Liver (tissue), 3 donors: Measurements from ENCODE around the gene RAB29.

Source experiments
- EGR1 ChIP-seq, 2 donors: IDR thresholded peaks; 2 replicates each; pipeline ENCODE4 v1.6.1; 2016 to 2018; ENCODE audit warnings: antibody characterized with exemption in 2 of 2, low read depth in 2 of 2
- GABPA ChIP-seq, 2 donors: IDR thresholded peaks in 1 of 2; conservative IDR thresholded peaks in 1 of 2; 2 replicates each; pipeline ENCODE4 v1.6.1; 2016; ENCODE audit warnings: antibody characterized with exemption in 2 of 2, mild to moderate bottlenecking in 1 of 2, moderate library complexity in 1 of 2
- JUND ChIP-seq, 2 donors: IDR thresholded peaks; 2 replicates each; pipeline ENCODE4 v1.6.1; 2016; ENCODE audit warnings: antibody characterized with exemption in 2 of 2
- NR2F2 ChIP-seq: IDR thresholded peaks from 2 replicates; pipeline ENCODE4 v1.6.1; 2016; ENCODE audit warnings: antibody characterized with exemption
- RAD21 ChIP-seq, 2 donors: IDR thresholded peaks; 2 replicates each; pipeline ENCODE4 v1.6.1; 2016; ENCODE audit warnings: antibody characterized with exemption in 2 of 2, mild to moderate bottlenecking in 2 of 2
- RXRA ChIP-seq, 2 donors: IDR thresholded peaks; 2 replicates each; pipeline ENCODE4 v1.6.1; 2017 to 2018; ENCODE audit warnings: antibody characterized with exemption in 2 of 2, mild to moderate bottlenecking in 1 of 2
- SP1 ChIP-seq: IDR thresholded peaks from 2 replicates; pipeline ENCODE4 v1.6.1; 2018; ENCODE audit warnings: antibody characterized with exemption, mild to moderate bottlenecking
- TAF1 ChIP-seq: conservative IDR thresholded peaks from 2 replicates; pipeline ENCODE4 v1.6.1; 2016; ENCODE audit warnings: antibody characterized with exemption, mild to moderate bottlenecking
- YY1 ChIP-seq: IDR thresholded peaks from 2 replicates; pipeline ENCODE4 v1.6.1; 2016; ENCODE audit warnings: antibody characterized with exemption, mild to moderate bottlenecking
- TF ChIP-seq, protein P1 (sequence below): fragments of 150-350 bp; IDR thresholded peaks from 2 replicates; pipeline ENCODE4 v1.5.1; 2017; ENCODE audit warnings: improper control_type of control experiment, low read depth, low read length; ENCODE audit not compliant: missing input control
- TF ChIP-seq, protein P2 (sequence below): IDR thresholded peaks from 2 replicates; pipeline ENCODE4 v1.6.1; 2016; ENCODE audit warnings: antibody characterized with exemption
- TF ChIP-seq, protein P3 (sequence below): IDR thresholded peaks from 2 replicates; pipeline ENCODE4 v1.6.1; 2016; ENCODE audit warnings: antibody characterized with exemption
- TF ChIP-seq, protein P4 (sequence below): IDR thresholded peaks from 2 replicates; pipeline ENCODE4 v1.6.1; 2016; ENCODE audit warnings: antibody characterized with exemption
- TF ChIP-seq, protein P5 (sequence below): IDR thresholded peaks from 2 replicates; pipeline ENCODE4 v1.6.1; 2016; ENCODE audit warnings: antibody characterized with exemption, mild to moderate bottlenecking
- donor health status: healthy.
- donor health status: healthy.

DNA sequence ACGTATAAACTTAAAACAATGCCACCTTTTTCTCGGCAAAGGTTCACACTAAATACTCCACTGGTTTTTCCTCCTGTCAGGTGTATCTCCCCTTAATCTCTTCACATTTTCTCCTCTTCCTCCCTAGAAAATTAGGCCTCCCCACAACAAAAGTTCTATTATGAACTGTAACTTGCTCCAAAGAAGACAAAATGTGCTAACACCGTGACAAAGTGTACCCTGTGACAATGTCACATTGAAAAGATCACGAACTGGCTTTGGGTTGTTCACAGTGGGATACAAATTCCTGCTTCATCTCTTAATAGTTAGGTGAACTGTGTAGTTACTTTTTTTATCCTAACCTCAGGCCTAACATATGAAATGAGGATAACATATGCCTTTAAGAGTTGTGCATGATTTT, 31.3 kb downstream of the RAB29 start:
- TF ChIP-seq, protein P1, sequence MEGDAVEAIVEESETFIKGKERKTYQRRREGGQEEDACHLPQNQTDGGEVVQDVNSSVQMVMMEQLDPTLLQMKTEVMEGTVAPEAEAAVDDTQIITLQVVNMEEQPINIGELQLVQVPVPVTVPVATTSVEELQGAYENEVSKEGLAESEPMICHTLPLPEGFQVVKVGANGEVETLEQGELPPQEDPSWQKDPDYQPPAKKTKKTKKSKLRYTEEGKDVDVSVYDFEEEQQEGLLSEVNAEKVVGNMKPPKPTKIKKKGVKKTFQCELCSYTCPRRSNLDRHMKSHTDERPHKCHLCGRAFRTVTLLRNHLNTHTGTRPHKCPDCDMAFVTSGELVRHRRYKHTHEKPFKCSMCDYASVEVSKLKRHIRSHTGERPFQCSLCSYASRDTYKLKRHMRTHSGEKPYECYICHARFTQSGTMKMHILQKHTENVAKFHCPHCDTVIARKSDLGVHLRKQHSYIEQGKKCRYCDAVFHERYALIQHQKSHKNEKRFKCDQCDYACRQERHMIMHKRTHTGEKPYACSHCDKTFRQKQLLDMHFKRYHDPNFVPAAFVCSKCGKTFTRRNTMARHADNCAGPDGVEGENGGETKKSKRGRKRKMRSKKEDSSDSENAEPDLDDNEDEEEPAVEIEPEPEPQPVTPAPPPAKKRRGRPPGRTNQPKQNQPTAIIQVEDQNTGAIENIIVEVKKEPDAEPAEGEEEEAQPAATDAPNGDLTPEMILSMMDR: no peak
- TF ChIP-seq RAD21 (IDR thresholded peaks at IDR 0.05) (no peak), YY1 (no peak), SP1 (no peak), TAF1 (no peak), JUND (IDR thresholded peaks at IDR 0.05) (no peak), EGR1 (IDR thresholded peaks at IDR 0.05; ENCODE audit: low read depth in 2 of 2) (no peak), GABPA (IDR thresholded peaks at IDR 0.05 in 1 of 2, conservative IDR thresholded peaks at IDR 0.05 in 1 of 2) (no peak), NR2F2 (no peak), RXRA (IDR thresholded peaks at IDR 0.05) (no peak)
- TF ChIP-seq, protein P2, sequence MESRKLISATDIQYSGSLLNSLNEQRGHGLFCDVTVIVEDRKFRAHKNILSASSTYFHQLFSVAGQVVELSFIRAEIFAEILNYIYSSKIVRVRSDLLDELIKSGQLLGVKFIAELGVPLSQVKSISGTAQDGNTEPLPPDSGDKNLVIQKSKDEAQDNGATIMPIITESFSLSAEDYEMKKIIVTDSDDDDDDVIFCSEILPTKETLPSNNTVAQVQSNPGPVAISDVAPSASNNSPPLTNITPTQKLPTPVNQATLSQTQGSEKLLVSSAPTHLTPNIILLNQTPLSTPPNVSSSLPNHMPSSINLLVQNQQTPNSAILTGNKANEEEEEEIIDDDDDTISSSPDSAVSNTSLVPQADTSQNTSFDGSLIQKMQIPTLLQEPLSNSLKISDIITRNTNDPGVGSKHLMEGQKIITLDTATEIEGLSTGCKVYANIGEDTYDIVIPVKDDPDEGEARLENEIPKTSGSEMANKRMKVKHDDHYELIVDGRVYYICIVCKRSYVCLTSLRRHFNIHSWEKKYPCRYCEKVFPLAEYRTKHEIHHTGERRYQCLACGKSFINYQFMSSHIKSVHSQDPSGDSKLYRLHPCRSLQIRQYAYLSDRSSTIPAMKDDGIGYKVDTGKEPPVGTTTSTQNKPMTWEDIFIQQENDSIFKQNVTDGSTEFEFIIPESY: no peak
- TF ChIP-seq, protein P3, sequence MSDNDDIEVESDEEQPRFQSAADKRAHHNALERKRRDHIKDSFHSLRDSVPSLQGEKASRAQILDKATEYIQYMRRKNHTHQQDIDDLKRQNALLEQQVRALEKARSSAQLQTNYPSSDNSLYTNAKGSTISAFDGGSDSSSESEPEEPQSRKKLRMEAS: no peak
- TF ChIP-seq, protein P4, sequence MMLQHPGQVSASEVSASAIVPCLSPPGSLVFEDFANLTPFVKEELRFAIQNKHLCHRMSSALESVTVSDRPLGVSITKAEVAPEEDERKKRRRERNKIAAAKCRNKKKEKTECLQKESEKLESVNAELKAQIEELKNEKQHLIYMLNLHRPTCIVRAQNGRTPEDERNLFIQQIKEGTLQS: no peak
- TF ChIP-seq, protein P5, sequence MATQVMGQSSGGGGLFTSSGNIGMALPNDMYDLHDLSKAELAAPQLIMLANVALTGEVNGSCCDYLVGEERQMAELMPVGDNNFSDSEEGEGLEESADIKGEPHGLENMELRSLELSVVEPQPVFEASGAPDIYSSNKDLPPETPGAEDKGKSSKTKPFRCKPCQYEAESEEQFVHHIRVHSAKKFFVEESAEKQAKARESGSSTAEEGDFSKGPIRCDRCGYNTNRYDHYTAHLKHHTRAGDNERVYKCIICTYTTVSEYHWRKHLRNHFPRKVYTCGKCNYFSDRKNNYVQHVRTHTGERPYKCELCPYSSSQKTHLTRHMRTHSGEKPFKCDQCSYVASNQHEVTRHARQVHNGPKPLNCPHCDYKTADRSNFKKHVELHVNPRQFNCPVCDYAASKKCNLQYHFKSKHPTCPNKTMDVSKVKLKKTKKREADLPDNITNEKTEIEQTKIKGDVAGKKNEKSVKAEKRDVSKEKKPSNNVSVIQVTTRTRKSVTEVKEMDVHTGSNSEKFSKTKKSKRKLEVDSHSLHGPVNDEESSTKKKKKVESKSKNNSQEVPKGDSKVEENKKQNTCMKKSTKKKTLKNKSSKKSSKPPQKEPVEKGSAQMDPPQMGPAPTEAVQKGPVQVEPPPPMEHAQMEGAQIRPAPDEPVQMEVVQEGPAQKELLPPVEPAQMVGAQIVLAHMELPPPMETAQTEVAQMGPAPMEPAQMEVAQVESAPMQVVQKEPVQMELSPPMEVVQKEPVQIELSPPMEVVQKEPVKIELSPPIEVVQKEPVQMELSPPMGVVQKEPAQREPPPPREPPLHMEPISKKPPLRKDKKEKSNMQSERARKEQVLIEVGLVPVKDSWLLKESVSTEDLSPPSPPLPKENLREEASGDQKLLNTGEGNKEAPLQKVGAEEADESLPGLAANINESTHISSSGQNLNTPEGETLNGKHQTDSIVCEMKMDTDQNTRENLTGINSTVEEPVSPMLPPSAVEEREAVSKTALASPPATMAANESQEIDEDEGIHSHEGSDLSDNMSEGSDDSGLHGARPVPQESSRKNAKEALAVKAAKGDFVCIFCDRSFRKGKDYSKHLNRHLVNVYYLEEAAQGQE: no peak
